Stimulated activated CD8-positive, alpha-beta memory T cell treated with anti-CD3 and anti-CD28 coated beads, Interleukin-7, amount 100 ng/mL, for 24 hours (primary cell): Measurements from ENCODE around the gene ETFA.
"Not testable (repeated sequence)": the region's sequence is repeated elsewhere in the genome, so short reads cannot be mapped to it uniquely, and the experiment has no call there.

Experiments used
- DNase-seq: peaks from one replicate; pipeline ENCODE4 v3.0.0-alpha.2; 2020; ENCODE audit warnings: low read depth

ETFA gene

DNA sequence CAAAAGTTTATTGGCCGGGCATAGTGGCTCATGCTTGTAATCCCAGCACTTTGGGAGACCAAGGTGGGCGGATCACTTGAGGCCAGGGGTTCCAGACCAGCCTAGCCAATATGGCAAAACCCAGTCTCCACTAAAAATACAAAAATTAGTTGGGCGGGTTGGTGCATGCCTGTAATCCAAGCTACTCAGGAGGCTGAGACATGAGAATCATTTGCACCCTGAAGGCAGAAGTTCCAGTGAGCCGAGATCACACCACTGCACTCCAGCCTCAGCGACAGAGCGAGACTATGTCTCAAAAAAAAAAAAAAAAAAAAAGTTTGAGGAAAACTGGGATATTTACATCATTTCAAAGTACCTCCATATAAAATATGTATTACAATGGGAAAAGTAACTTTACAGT, 40.4 kb downstream of the ETFA start:
- no peak for DNase-seq

DNA sequence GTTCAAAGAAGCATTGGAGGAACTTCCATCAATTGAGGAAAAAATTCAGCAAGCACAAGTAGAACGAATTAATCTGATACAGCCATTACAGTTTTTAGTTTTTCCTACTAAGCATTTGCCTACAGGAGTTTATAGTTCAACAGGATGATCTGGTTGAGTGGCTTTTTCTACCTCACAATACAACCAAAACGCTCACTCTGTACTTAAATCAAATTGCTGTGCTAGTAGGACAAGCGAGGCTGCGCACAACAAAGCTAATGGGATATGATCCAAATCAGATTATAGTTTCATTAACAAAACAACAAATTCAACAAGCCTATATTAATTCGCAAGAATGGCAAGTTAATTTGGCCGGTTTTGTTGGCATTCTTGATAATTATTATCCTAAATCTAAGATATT, 44.2 kb downstream of the ETFA start:
- DNase-seq = no peak

DNA sequence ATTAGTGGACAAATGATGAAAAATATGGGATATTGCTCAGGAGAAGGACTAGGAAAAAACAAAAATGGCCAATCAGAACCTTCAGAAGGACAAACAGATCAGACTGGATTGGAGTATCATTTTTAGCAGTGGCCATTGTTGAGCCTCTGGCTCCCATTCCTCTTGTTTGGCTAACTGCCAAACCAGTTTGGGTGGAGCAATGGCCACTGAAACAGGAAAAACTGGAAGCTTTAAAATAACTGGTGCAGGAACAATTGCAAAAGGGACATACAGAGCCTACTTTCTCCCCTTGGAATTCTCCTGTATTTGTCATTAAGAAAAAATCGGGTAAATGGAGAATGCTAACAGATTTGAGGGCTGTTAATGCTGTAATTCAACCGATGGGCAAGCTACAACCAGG, 45.5 kb downstream of the ETFA start:
- not testable (repeated sequence) for DNase-seq

DNA sequence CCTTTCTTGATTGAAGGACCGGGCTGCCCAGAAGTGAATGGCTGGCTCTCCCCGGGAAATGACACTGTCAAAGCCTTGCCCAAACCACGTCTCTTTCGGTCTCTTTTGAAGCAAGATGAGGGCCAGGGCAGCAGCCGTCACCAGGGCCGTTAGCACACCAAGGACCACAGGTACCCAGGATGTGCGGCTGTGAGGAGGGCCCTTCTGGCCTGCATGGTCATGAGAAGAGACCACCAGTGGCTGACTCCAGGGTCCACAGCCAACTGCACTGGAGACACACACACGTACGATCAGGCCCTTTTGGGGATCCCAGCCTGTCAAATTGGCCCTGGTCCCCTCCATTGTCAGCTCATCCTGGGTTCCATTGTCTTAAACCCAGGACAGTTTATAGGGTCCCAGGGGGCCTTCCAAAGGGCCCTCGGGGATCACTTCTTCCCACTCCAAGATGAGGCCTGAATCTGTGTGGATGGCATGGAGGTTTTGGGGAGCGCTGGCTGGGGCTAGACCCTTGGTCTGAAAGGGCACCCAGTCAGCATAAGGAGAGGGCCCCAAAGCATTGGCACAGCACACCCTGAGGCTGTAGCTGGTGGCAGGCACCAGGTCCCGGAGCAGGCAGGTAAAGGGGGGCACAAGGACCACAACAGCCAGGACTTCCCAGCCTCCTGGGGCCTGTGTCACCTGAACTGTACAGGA, 50.9 kb downstream of the ETFA start:
- DNase-seq = no peak

DNA sequence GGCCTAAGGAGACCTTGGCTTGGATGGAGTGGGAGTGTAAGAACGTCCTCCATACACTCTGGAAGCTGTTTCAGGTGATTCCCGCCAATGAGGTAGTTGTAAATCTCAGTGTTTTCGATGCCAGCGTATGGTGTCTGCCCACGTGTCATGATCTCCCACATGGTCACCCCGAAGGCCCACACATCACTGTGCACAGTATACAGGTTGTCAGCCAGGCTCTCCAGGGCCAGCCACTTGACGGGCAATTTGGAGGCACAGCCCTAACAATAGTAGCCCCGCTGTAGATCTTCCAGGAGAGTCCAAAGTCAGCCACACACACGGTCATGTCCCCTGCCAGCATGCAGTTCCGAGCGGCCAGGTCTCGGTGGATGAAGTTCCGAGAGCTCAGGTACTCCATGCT, 51.9 kb downstream of the ETFA start:
- DNase-seq = no peak

DNA sequence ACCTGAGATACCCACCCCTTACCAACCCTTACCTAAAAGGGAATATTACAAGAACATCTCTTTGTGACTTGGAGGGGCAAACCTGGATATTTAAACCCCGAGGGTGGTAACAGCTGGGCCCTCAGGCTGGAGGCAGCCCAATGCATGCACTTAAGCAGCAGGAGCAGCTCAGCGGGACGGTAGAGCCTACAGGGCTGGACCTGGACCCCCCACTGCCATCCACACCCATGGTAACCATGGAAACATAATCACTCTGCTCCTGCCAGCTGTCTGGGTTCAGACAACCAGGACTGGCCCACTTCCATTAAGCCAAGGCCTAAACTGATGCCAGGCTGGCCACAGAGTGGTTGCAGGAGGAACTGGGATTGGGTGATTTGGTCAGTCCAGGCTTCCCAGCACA, 52.8 kb downstream of the ETFA start:
- DNase-seq = no peak

DNA sequence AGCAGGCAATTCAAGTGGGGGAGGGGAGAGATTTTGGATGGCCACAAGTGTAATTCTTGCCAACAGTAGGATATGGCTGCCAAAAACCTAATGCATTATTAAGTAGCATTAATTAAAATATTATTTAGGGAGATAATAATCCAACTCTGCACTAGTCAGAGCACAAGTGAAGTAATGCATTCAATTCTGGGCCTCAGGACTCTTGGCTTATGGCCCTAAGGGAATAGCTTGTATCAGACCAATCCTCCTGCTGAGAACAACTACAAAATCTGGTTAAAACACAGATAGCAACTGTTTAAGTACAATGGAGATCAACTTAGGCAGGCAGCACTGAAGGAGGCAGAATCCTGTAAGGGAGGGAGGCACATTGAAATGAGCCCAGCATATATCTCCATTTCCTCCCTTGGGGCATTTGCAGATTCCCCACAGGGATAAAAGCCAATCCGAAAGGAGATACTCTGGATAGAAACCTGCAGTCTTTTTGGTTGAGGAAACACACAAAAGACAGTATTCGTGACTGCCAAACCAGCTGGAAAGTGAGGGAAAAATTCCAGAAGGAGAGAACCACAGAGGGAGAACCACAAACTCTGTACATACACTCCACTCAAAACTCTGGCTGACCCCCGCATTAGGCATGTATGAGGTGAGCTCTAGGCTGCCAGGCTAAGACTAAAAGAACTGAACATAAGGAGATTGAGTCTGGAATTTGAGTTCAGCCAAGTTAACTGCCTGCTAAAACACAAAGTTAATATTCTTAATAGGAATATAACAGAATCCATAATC, 57.4 kb downstream of the ETFA start:
- no peak for DNase-seq

DNA sequence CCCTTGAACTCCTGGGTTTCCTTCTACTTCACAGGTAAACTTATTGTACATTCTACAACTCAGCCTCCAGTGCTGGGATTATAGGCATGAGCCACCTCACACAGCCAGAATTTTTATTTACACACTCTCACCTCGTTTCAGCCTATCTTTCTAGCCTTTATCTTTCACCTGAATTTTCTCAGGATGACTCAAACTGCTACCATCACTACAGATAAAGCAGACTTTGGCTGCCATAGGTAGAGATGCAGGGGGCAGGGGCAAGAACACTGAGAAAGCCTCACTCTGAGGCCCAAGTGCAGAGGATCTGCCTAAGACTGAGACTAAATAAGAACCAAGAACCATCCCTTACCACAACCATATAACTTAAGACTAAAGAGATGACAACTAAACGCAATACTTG, 59.0 kb downstream of the ETFA start:
- DNase-seq = no peak

DNA sequence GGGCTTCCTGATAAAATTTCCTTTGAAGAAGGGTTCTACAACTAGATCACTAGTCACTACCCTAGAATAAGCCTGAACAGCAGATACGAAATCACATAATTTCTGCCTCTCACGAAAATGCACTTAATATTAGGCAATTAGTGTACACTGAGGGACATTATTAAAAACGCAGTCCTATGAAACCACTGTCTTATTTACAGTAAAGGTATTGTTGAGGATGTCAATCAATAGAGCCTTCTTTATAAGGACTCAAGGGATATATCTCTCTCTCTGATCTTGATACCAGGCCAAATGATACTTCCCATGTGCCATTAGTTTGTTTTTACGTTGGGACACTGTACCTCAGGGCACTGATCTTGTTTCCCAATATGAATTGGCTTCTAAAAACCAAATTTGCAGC, 59.6 kb downstream of the ETFA start:
- DNase-seq = no peak

DNA sequence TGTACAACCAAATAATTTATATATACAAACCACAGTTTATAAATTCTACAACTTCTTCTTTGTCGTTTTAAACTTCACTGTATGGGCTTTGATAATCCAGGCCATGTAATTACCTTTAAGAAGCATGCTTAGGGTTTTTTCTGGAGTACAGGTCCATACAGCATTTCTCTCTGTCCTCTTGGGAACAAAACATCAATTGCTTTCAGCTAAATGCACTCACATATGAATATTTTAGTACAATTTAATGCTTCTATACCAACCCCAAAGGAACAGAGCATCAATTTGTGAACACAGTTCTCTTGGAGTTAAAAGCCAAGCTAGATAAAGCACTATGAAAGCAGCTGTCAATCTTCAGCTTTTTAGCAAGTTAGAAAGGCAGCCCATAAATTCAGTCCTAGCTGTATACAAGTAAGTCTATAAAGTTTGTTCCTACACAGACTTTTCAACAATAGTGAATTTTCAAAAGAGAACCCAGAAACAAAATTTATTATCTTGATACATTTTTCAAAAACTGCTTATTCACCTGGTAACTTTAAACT, 66.1 kb downstream of the ETFA start:
- DNase-seq = no peak

DNA sequence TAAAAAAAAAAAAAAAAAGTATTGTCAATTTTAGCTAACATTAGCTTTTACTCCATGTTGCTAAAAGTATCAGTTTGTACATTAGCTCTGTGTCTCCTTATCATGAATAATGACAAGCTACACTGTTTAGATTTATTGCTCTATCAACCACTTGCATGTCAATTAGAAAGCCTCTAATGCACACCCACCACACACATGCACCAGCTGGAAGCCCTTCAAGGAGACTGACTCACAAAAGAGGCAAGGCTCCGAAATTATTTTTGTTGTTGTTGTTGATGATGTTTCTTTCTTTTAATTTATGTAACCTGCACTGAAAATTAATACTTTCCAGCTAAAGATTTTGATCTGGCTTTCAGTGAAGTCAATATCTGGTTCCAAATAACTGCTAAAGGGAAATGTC, 71.5 kb downstream of the ETFA start:
- DNase-seq = no peak

DNA sequence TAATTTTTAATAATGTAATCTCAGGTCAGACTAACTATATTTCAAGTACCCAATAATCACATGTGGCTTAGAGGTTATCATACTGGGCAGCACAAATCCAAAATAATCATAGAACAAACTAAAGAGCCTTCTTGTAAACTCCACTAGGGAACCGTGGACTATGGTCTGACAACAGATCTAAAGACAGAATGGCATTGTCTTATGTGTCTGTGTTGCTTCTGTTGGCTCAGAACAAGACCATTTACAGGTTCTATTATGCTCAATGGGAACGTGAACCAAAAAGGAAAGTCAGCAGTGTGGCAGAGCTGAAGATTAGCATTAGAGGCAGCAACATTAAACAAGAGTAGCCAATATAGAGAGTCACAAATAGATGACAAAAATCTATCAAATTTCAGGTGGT, 74.9 kb downstream of the ETFA start:
- DNase-seq = no peak

DNA sequence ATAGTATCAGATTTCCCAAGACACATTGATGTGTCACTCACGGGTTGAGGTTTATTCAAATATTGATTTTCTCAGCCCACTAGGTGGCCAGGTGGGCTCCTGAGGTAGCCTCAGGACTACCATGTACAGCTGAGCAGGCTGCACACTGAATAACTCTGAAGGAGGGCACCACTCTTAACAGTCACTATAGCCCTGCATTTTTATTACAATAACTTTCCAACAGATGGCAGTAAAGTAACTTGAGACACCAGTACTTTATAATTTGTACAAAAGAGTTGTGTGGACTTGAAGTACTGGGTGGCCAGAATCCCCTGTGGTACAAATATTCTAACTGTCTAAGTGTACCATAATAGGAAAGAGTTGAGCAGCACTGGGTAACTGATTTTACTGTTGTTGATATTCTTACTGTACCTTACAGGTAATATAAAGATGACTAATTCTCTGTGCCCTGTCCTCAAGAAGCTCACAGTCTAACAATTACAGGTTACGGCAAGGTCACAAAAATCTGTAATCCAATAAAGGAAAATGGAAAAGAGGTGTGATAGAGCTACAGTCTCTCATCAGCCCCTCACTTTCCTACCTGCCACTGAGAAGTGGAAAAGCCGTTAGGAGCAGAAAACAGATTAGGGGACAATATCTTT, 76.0 kb downstream of the ETFA start:
- DNase-seq = no peak

DNA sequence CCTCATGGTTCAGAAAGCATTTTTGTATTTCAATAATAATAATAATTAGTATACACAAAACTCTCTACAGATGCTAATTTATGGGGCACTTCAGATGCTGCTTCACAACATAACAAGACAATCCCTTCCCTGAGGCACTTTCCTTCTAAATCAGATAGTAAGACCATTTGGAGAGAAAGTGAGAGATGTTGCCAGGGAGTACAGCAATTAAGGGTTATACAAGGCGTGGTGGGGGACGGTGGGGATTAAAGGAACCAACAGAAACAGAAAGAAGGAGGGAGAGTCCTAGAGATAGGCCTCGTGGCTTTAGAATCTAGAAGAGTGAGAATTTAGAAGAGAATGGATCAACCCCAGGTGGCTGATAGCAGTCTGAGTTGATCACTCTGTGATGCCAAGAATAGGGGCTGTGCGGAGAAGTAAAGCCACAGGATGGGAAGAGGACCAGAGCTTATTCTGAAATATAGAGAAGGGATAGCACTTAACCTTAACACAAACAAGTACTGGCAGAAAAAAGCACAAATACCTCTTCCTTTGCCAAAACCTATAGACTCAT, 76.9 kb downstream of the ETFA start:
- no peak for DNase-seq

DNA sequence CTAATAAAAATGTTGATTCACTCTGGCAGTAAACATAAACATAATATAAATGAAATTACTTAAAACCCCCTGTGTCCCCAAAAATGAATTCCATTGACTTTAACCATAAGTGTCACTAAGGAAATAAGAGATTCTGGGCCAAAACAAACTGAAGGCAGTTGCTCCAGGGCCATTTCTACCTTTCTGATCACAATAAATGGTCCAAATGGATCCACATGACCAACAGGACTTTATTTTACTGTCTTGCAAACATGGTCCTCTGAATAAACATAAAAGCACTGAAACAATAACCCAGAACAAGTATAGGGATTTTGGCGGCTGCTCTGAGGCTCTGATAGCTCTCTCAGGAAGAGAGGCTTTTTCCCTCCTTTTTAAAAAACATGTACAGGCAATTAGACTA, 77.3 kb downstream of the ETFA start:
- DNase-seq = no peak

DNA sequence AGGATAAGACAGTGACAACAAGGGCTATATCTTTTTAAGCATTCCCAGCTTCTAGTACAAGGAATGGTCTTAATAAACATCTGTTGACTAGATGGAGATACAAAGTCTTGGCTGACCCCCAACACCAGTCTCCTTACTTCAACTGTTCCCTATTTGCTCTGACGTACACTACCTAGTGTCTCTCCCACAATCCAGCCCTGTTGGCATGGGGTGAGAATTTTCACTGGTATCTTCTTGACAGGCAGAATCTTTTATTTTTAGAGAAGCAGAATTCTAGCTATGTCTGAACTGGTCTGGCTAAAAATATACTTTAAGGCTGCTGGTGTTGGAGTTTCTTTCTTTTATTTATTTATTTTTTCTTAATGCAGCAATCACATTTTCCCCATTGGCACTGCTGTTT, 82.0 kb downstream of the ETFA start:
- DNase-seq = no peak

DNA sequence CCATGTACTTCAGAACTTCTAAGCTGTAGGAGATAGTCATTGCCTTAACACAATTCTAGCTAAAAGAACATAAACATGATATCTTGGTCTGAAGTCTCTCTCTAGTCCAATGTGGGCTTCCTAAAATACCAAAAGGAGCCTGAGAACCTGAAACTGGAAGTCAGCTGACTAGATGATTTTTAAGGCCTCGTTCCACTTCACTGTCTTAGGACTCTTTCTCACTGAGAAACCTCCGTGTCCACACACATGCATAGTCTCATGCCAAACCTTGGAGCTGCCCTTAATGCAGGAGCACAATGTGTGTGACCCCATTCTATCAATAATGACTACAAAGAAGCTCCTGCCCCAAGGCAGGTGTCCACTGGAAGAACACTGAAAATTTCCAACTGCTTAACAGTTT, 87.7 kb downstream of the ETFA start:
- DNase-seq = no peak

DNA sequence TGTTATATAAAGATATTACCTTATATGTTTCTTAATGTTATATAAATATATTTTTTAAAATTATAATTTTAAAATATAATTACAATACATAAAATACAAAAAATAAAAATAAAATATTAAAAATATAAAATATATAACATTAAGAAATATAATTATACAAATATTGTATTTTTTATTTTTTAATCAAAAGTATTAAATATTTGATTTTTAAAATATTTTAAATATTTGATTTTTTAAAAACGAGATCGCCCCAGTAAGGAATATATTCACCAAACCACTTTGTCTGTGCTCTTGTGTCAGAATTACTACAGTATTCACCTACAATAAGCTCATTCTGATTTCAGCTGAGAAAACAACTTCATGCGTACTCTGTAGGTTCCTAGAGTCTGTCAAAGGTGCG, 89.1 kb downstream of the ETFA start:
- no peak for DNase-seq

DNA sequence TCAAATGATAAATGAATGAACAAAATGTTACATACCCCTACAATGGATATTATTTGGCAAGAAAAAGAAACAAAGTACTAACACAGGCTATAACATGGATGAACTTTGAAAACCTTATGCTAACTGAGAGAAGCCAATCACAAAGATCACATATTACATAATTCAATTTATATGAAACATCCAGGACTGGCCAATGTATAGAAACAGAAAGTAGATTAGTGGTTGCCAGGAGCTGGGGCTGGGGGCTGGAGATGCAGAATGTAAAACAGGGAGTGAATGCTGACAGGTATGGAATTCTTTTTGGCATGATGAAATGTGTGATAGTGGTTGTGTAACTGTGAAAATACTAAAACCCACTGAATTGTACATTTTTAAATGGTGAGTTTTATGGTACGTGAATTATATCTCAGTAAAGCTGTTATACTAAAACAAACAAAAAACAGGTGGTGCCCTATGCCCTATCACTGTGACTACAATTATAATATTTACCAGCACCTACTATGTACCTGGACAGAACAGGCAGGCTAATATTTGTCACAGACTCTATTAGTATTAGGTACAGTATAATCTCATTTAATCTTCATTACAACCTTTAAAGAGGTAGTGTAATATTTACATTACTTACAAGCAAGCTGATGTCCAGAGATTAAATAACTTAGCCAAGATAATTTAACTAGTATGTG, 90.0 kb downstream of the ETFA start:
- no peak for DNase-seq

DNA sequence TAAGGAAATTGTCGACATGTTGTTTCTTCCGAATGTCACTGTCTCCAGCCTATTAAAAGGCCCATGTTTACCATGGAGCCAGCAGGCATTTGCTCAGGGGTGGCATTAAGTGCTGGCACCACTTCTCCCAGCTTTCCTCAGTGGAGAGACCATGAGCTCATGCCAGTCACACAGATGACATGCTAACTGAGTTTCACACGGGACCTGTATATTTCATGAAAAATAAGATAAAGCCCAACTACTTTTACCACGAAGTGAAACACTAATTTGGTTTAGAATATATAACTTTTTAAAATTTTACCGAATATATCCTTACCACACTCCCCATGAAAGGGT, 93.4 kb downstream of the ETFA start:
- no peak for DNase-seq

DNA sequence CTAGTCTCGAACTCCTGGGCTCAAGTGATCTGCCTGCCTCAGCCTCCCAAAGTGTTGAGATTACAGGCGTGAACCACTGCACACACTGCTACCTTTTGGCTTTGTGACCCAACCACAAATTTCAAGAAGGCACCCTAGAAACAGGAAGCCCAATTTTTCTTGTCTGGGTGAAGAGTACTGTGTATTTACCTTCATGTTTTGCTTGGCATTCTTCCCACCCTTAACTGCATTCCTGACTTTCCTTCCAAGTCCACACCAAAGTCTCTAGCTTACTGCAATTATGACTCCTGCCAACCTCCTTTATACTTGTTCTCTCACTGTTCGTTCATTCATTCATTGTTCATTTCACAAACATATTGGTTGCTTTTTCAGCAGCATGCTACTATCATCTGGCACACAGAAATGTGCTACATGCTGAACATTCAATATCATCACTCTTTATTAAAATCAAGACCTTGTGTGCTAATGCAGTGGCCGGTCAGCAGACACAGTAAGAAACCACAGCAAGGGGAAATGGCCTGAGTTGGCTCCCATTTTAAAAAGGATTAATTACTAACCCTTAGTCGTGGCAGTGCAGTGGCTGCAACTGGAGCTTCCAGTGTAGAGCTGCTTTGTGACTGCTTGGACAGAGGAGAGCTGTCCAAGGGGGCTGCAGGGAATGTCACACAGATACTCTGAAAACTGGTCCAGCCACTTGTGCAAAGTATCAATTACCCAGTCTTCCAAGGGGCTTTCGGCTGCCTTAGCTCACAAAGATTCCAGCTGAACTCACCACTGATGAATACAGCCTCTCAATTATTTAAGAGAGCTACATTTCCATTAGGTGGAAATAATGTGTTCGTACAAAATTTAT, 94.0 kb downstream of the ETFA start:
- DNase-seq = no peak
